Bronchial epithelial cell (primary cell): Measurements from ENCODE around the gene HOXD10. TPM values are rescaled to one million over a fixed set of nuclear protein-coding genes. Genes with fewer than 3 reads are reported as not detected.

Source experiments
- DNase-seq: peaks from one replicate; pipeline ENCODE4 v3.0.0-alpha.2; 2010; ENCODE audit warnings: low read depth
- FAIRE-seq: peaks from 2 replicates; lab custom pipeline; 2011; peaks lifted over from hg19 to GRCh38; lab: Jason Lieb, UNC
- H3K27me3 ChIP-seq: 2 replicates; pipeline ENCODE4 v1.5.1; 2011; ENCODE audit warnings: low read length; ENCODE audit not compliant: control insufficient read depth, insufficient read depth
- H3K36me3 ChIP-seq: 2 replicates; pipeline ENCODE4 v1.5.1; 2011; ENCODE audit warnings: low read length; ENCODE audit not compliant: control insufficient read depth, insufficient read depth
- H3K4me3 ChIP-seq: 2 replicates; pipeline ENCODE4 v1.5.1; 2011; ENCODE audit warnings: mild to moderate bottlenecking, low read depth, low read length, control low read depth
- total RNA-seq: library from RNA; depleted of rRNA; stranded (reverse); fragments of >200 nt; gene quantifications from 2 replicates; pipeline ENCODE4 v1.2.1, GENCODE V29; 2014
- TF ChIP-seq, protein P1 (sequence below): IDR thresholded peaks from 2 replicates; pipeline ENCODE4 v1.5.1; 2011; ENCODE audit warnings: mild to moderate bottlenecking, moderate library complexity, low read length, control low read depth, inconsistent platforms; ENCODE audit not compliant: insufficient read depth, severe bottlenecking

The HOXD10 gene
- total RNA-seq, 1 donor from 2014 or later = not detected

DNA sequence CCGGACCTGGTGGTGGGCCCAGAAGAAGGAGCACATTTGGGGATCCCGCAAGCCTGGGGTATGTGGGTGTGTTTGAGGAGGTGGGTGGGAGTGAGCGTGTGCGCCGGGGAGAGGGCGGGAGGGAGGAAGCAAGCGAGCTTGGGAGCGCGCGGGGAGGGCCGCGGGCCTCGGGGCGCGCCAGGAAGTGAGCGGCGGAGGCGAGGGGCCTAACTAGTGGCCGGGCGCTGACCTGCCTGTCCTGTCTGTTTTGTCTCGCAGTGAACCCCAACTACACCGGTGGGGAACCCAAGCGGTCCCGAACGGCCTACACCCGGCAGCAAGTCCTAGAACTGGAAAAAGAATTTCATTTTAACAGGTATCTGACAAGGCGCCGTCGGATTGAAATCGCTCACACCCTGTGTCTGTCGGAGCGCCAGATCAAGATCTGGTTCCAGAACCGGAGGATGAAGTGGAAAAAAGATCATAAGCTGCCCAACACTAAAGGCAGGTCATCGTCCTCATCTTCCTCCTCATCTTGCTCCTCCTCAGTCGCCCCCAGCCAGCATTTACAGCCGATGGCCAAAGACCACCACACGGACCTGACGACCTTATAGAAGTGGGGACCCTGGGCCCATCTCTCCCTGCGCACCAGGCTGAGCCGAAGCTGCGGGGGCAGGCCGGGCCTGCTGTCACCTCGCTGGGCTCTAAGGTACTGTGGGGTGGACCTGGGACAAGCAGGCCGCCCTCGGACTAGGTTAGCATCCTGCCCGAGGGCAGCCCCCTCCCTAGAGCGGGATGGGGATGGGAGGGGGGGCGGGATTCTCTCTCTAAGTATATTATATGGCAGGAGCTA, 36.0 kb downstream of the HOXD10 start:
- Histone ChIP-seq H3K36me3 (no peaks in the 10 kb centered on the region), H3K4me3 (no peak overlapping the region), H3K27me3 (peaks cover 74% of the 10 kb centered on the region)
- TF ChIP-seq, protein P1, sequence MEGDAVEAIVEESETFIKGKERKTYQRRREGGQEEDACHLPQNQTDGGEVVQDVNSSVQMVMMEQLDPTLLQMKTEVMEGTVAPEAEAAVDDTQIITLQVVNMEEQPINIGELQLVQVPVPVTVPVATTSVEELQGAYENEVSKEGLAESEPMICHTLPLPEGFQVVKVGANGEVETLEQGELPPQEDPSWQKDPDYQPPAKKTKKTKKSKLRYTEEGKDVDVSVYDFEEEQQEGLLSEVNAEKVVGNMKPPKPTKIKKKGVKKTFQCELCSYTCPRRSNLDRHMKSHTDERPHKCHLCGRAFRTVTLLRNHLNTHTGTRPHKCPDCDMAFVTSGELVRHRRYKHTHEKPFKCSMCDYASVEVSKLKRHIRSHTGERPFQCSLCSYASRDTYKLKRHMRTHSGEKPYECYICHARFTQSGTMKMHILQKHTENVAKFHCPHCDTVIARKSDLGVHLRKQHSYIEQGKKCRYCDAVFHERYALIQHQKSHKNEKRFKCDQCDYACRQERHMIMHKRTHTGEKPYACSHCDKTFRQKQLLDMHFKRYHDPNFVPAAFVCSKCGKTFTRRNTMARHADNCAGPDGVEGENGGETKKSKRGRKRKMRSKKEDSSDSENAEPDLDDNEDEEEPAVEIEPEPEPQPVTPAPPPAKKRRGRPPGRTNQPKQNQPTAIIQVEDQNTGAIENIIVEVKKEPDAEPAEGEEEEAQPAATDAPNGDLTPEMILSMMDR = no peak
- DNase-seq (no peak), FAIRE-seq (no peak)

GRCh38 chr2:176154576-176155252, 38.1 kb downstream of the HOXD10 start:
- H3K27me3 ChIP-seq = peaks cover 72% of the 10 kb centered on the region

GRCh38 chr2:176155356-176156044, 38.9 kb downstream of the HOXD10 start:
- peaks cover 72% of the 10 kb centered on the region for H3K27me3 ChIP-seq
- TF ChIP-seq, protein P1 = no peak
- H3K36me3 ChIP-seq = no peaks in the 10 kb centered on the region
- FAIRE-seq (no peak), DNase-seq (no peak)
- H3K4me3 ChIP-seq = no peak overlapping the region

More at GRCh38 chr2:176154576-176155252, 38.1 kb downstream of the HOXD10 start:
- no peak overlapping the region for H3K4me3 ChIP-seq
- H3K36me3 ChIP-seq = no peaks in the 10 kb centered on the region
- FAIRE-seq (no peak), DNase-seq (no peak)
- TF ChIP-seq, protein P1 = no peak

DNA sequence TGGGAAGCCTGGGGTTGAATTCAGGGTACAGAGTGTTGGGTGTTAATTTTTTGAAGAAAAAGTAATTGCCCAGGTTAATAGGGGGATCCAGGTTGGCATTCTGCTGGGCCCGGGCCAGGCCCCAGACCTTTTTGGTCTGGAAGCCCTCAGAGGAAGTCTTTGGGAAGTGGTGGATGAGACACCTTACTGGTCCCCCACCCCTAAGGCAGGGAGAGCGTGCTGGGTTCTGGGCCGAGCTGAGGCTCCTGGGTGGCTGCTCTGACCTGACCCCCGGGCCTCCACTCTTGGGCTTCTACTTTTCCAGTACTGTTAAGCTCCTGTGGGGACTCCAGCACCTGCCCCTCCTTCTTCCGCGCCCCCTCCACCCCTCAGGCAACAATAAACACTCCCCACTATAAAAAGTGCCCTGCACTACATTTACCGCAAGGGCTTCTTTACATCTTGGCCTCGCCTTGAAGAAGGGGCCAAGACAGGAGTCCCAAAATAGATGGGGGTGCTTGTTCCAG, 39.8 kb downstream of the HOXD10 start:
- no peak for FAIRE-seq
- TF ChIP-seq, protein P1 = no peak
- Histone ChIP-seq H3K4me3 (no peak overlapping the region), H3K27me3 (peaks cover 71% of the 10 kb centered on the region), H3K36me3 (no peaks in the 10 kb centered on the region)
- no peak for DNase-seq

- Histone ChIP-seq H3K36me3 (no peaks in the 10 kb centered on the region), H3K4me3 (no peak within 1 kb of the TSS), H3K27me3 (peaks cover 69% of the 10 kb centered on the region)
- FAIRE-seq (no peak), DNase-seq (no peak)
- TF ChIP-seq, protein P1 = no peak
These were observed 40.4 kb downstream of the HOXD10 start, which contains the start of gene HOXD3 for GRCh38 chr2:176156807-176157498. TSS of gene HOXD3 (plus strand) at chr2:176157307. CDS start at chr2:176169115, 11,808 bp downstream.
